GM21576 (cell line): ENCODE data around the gene MACROD2.
"Not testable (repeated sequence)": the region's sequence is repeated elsewhere in the genome, so short reads cannot be mapped to it uniquely, and the experiment has no call there.

Experiments used
- ATAC-seq: cut with Tn5 transposase; IDR thresholded peaks from one replicate; pipeline ENCODE4 v1.9.1; 2021; ENCODE audit warnings: mild to moderate bottlenecking, moderate library complexity; ENCODE audit not compliant: unreplicated experiment

MACROD2 gene

GRCh38 chr20:15362849-15363248 lies 1367.5 kb downstream of the MACROD2 start:
- ATAC-seq = no peak

- no peak for ATAC-seq
Observed at GRCh38 chr20:15364781-15365180, 1369.5 kb downstream of the MACROD2 start.

- no peak for ATAC-seq
Observed at GRCh38 chr20:15370370-15370769, 1375.1 kb downstream of the MACROD2 start.

GRCh38 chr20:15374682-15375081 lies 1379.4 kb downstream of the MACROD2 start:
- ATAC-seq = no peak

- ATAC-seq = no peak
Observed at GRCh38 chr20:15375836-15376235, 1380.5 kb downstream of the MACROD2 start.

- ATAC-seq = not testable (repeated sequence)
Observed at GRCh38 chr20:15377603-15378002, 1382.3 kb downstream of the MACROD2 start.

GRCh38 chr20:15378151-15378550 lies 1382.8 kb downstream of the MACROD2 start:
- ATAC-seq = no peak

GRCh38 chr20:15379681-15380296 lies 1384.5 kb downstream of the MACROD2 start:
- ATAC-seq = no peak

GRCh38 chr20:15380770-15381169 lies 1385.5 kb downstream of the MACROD2 start:
- ATAC-seq = no peak

- ATAC-seq = no peak
Observed at GRCh38 chr20:15387228-15387627, 1391.9 kb downstream of the MACROD2 start.

- no peak for ATAC-seq
Observed at GRCh38 chr20:15395457-15395856, 1400.1 kb downstream of the MACROD2 start.

GRCh38 chr20:15396026-15396425 lies 1400.7 kb downstream of the MACROD2 start:
- ATAC-seq = no peak

- no peak for ATAC-seq
Observed at GRCh38 chr20:15396900-15397299, 1401.6 kb downstream of the MACROD2 start.

GRCh38 chr20:15399781-15400180 lies 1404.5 kb downstream of the MACROD2 start:
- ATAC-seq = no peak

- ATAC-seq = no peak
Observed at GRCh38 chr20:15406072-15406471, 1410.8 kb downstream of the MACROD2 start.

- no peak for ATAC-seq
Observed at GRCh38 chr20:15411781-15412180, 1416.5 kb downstream of the MACROD2 start.

- no peak for ATAC-seq
Observed at GRCh38 chr20:15415908-15416307, 1420.6 kb downstream of the MACROD2 start.

- ATAC-seq = no peak
Observed at GRCh38 chr20:15419856-15420255, 1424.5 kb downstream of the MACROD2 start.

GRCh38 chr20:15422966-15423365 lies 1427.7 kb downstream of the MACROD2 start:
- no peak for ATAC-seq

GRCh38 chr20:15439551-15439950 lies 1444.2 kb downstream of the MACROD2 start:
- ATAC-seq = no peak

GRCh38 chr20:15440049-15440820 lies 1444.9 kb downstream of the MACROD2 start:
- ATAC-seq = no peak

- no peak for ATAC-seq
Observed at GRCh38 chr20:15445056-15445840, 1449.9 kb downstream of the MACROD2 start.
